ENCODE results near the gene ZNF223.

ZNF223 gene

GRCh38 chr19:44042147-44042546 lies 9.7 kb upstream of the ZNF223 start:
- DNase-seq (ENCODE audit: low spot score) = no peak
- Histone ChIP-seq H3K27ac (no peak overlapping the region), H3K4me3 (no peak overlapping the region)
- no peak for TF ChIP-seq CTCF (IDR thresholded peaks at IDR 0.05)

- DNase-seq (ENCODE audit: low spot score) = no peak
- peak overlapping the region; percentile 89 for H3K4me3 ChIP-seq
- peak overlapping the region in 1 of 2 donors; percentile 79 for H3K27ac ChIP-seq
- TF ChIP-seq CTCF (IDR thresholded peaks at IDR 0.05) = no peak
Observed at GRCh38 chr19:44050740-44051649, 841 bp upstream of the ZNF223 start.

GRCh38 chr19:44055870-44056269 lies 4.0 kb downstream of the ZNF223 start:
- H3K4me3 ChIP-seq = no peak overlapping the region
- no peak for TF ChIP-seq CTCF (IDR thresholded peaks at IDR 0.05)
- no peak for DNase-seq (ENCODE audit: low spot score)
- no peak overlapping the region for H3K27ac ChIP-seq

DNA sequence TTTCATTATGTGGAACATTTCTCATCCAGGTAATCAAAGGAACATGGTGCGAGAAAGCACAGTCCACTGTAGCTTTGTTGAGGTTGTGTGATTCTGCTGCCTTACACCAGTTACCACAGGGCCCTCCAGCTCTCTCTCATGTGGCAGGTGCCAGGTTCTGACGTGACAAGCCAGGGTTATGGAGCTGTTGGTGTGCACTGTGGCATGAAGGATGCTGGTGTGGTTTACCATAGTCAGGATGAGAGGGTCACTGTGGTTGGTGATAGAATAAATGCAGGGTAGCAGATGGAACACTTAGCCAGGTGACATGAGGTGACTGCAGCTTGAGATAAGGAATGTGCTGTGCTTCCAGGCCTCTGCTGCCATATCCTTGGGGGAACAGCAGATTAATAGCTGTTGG lies 7.4 kb downstream of the ZNF223 start:
- no peak overlapping the region for H3K4me3 ChIP-seq
- no peak for TF ChIP-seq CTCF (IDR thresholded peaks at IDR 0.05)
- H3K27ac ChIP-seq = no peak overlapping the region
- DNase-seq (ENCODE audit: low spot score) = no peak

- Histone ChIP-seq H3K4me3 (no peak overlapping the region), H3K27ac (no peak overlapping the region)
- TF ChIP-seq CTCF (IDR thresholded peaks at IDR 0.05) = no peak
- no peak for DNase-seq (ENCODE audit: low spot score)
Observed at GRCh38 chr19:44061038-44061437, 9.2 kb downstream of the ZNF223 start.

- DNase-seq (ENCODE audit: low spot score) = no peak
- peak overlapping the region; percentile 24 for H3K4me3 ChIP-seq
- no peak for TF ChIP-seq CTCF (IDR thresholded peaks at IDR 0.05)
- no peak overlapping the region for H3K27ac ChIP-seq
Observed at GRCh38 chr19:44066305-44066704, 14.5 kb downstream of the ZNF223 start.

DNA sequence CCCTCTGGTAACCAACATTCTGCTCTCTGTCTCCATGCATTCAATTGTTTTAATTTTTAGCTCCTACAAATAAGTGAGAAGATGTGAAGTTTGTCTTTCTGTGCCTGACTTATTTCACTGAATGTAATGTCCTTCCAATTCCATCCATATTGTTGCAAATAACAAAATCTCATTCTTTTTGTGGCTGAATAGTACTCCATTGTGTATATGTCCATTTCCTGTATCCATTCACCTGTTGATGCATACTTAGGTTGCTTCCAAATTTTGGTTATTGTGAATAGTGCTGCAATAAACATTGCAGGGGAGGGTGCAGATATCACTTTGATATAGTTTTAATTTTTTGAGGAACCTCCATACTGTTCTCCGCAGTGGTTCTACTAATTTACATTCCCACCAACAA lies 17.6 kb downstream of the ZNF223 start:
- no peak overlapping the region for H3K4me3 ChIP-seq
- no peak for TF ChIP-seq CTCF (IDR thresholded peaks at IDR 0.05)
- DNase-seq (ENCODE audit: low spot score) = no peak

More for the DNA sequence above, 17.6 kb downstream of the ZNF223 start:
- H3K27ac ChIP-seq = no peak overlapping the region

Data from coronary artery (tissue), 2 donors.